Skin epidermis (tissue), 12 donors: ENCODE data around the gene ABCC9.
"Not testable (repeated sequence)": the region's sequence is repeated elsewhere in the genome, so short reads cannot be mapped to it uniquely, and the experiment has no call there.

Experiments used
- H3K27ac ChIP-seq, 21 experiments: fragments of 200-600 bp; sonication (generic) in 11 of 21; one replicate each; pipeline ENCODE4 v1.5.0; 2020; ENCODE audit warnings: mild to moderate bottlenecking in 3 of 21, inconsistent platforms in 2 of 21, moderate library complexity in 2 of 21
- H3K4me3 ChIP-seq, 7 experiments: fragments of 200-600 bp; sonication (generic) in 2 of 7; one replicate each; pipeline ENCODE4 v1.5.0; 2020; ENCODE audit warnings: inconsistent platforms in 2 of 7, mild to moderate bottlenecking in 2 of 7, moderate library complexity in 1 of 7

Gene ABCC9

DNA sequence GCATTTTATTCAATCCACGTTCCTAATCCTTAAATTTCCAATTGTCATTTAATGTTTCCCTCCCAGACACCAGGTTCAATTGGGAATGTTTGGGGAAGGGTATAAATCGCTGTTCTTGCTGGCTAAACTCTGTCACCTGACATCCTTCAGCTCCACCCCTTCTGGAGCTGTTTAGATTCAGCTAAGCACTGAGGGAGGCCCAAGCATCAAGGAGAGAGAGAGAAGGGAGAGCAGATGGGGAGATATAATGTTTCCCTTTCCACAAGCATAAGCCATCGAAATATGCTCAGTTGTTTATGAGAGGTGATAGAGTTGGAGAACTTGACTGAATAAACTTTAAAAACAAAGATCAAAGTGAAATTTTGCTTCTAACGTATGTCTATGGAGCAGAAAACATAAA lies 1.8 kb downstream of the ABCC9 start:
- H3K27ac ChIP-seq, result peak overlapping the region in 4 of 21 experiments; percentile 11 to 79 (median 72)
- peak overlapping the region in 1 of 7 experiments; percentile 34 for H3K4me3 ChIP-seq

GRCh38 chr12:21938879-21939278 lies 2.3 kb downstream of the ABCC9 start:
- H3K4me3 ChIP-seq, result no peak overlapping the region
- H3K27ac ChIP-seq, result peak overlapping the region in 1 of 21 experiments; percentile 74

DNA sequence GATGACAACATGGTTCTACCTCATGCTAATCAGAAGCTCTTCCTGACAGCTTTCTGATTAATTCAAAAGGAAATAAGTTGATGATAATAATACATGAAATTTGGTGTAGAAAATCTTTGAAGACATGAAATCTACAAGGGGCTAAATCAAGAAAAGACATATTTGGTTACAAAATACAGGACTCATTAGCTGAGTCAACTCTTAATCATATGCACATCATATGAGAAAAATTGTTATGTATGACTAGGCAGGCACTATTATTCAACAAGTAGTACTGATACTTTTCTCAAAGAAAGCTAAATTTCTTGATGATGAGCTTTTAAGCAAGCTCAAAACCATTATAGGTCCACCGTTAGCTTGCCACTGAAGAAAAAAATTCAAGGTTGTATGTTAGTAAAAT lies 7.1 kb downstream of the ABCC9 start:
- Histone ChIP-seq H3K4me3 (no peak overlapping the region), H3K27ac (peak overlapping the region in 1 of 21 experiments; percentile 3)

GRCh38 chr12:21933656-21934055 lies 7.6 kb downstream of the ABCC9 start:
- Histone ChIP-seq H3K27ac (peak overlapping the region in 1 of 21 experiments; percentile 3), H3K4me3 (no peak overlapping the region)

- H3K27ac ChIP-seq, H3K4me3 ChIP-seq: not testable (repeated sequence)
Measured at GRCh38 chr12:21929972-21930371, 11.3 kb downstream of the ABCC9 start.

GRCh38 chr12:21925296-21925913 lies 15.8 kb downstream of the ABCC9 start:
- Histone ChIP-seq H3K4me3 (no peak overlapping the region), H3K27ac (no peak overlapping the region)

DNA sequence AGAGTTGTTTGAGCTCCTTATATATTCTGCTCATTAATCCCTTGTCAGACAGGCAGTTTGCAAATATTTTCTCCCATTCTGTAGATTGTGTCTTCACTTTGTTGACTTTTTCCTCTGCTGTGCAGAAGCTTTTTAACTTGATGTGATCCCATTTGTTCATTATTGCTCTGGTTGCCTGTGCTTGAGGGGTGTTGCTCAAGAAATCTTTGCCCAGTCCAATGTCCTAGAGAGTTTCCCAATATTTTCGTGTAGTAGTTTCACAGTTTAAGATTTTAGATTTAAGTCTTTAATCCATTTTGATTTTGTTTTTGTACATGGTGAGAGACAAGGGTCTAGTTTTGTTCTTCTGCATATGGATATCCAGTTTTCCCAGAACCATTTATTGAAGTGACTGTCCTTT lies 19.8 kb downstream of the ABCC9 start:
- Histone ChIP-seq H3K27ac (no peak overlapping the region), H3K4me3 (no peak overlapping the region)

DNA sequence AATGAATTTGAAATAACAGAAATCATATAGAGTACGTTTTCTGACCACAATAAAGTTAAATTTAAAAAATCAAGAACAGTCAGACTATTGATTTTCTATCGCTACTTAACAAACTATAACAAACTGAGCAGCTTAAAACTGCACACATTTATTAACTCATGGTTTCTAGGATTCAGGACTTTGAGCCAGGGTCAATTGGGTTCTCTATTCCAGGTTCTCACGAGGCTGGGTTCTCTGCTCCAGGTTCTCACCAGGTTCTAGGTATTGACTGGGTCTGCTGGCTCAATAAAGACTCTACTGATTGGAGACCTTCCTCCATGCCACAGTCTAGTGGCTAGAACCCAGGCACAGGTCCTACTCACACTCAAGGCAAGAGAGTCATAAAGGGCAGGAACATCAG lies 22.8 kb downstream of the ABCC9 start:
- Histone ChIP-seq H3K4me3 (no peak overlapping the region), H3K27ac (no peak overlapping the region)

DNA sequence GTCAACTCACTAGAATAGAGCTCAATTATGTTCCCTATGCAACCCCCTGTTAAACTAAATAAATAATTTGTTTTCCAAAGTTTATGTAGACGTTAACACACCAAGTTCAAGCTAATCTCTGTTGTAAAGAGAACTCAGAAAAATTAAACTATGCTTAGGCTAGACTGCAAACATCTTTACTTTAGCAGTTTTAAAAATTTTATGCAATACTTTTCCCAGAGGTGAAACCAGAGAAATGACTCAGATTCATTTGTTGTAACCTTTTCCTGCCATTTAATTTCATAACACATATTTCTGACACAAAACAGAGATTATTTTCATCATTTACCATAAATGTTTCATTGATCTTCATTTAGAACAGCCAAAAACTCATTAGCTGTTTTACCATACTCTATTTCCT lies 27.4 kb downstream of the ABCC9 start:
- H3K27ac ChIP-seq, result no peak overlapping the region
- H3K4me3 ChIP-seq, result no peak overlapping the region

DNA sequence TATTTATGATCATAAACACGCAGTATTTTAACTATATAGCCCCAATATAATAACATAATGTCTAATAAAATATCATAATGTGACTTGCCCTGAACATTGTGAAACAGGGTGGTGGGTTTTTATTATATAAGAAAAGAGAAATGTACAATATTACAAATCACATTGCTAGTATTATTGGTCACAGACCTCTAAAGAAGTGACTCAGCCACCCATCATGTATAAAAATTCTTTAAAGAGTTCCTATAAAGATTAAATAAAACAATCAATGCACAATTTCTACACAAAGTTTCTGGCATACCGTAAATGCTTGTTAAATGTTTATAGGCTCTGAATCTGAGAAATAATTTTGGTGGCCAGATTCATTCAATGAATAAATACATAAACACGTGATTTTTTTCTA lies 28.9 kb downstream of the ABCC9 start:
- no peak overlapping the region for H3K4me3 ChIP-seq

DNA sequence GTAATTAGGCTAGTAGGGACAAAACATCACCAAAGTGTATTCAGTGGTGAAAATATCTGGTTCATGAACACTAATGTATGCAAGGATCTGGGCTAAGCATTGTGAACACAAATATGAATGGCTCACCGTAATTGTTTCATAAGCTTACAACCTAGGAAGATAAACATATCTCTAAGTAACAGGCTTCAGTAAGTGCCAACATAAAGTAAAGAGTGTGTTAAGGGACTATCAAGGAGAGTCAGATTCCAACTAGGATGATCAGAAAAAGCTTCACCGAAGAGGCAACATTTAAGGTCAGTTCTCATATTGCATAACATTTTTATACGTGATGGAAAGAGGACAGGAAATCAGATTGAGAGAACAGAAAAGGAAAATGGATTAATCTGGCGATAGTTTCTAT lies 29.4 kb downstream of the ABCC9 start:
- no peak overlapping the region for H3K4me3 ChIP-seq
- H3K27ac ChIP-seq, result no peak overlapping the region

More for the DNA sequence above, 28.9 kb downstream of the ABCC9 start:
- no peak overlapping the region for H3K27ac ChIP-seq

DNA sequence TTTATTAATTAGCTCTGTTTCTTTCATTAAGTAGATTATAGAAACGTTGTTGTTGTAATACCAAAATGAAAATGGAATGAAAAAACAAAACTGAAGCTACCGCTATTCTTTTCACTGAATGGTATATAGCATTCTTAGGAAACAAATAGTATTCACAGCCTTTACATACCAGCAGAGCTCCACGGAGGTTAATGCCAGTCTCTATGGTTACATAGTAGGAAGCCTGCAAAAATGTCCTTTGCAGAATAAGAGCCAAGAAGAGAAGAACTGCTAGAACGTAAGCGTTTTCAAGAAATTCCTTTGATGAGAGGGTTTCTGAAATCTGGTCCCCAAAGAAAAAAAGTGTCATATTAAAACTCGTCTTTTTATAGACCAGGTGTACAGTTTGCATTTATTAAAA lies 30.6 kb downstream of the ABCC9 start:
- H3K4me3 ChIP-seq, result no peak overlapping the region
- no peak overlapping the region for H3K27ac ChIP-seq

GRCh38 chr12:21907948-21908837 lies 33.0 kb downstream of the ABCC9 start:
- Histone ChIP-seq H3K27ac (no peak overlapping the region), H3K4me3 (no peak overlapping the region)

DNA sequence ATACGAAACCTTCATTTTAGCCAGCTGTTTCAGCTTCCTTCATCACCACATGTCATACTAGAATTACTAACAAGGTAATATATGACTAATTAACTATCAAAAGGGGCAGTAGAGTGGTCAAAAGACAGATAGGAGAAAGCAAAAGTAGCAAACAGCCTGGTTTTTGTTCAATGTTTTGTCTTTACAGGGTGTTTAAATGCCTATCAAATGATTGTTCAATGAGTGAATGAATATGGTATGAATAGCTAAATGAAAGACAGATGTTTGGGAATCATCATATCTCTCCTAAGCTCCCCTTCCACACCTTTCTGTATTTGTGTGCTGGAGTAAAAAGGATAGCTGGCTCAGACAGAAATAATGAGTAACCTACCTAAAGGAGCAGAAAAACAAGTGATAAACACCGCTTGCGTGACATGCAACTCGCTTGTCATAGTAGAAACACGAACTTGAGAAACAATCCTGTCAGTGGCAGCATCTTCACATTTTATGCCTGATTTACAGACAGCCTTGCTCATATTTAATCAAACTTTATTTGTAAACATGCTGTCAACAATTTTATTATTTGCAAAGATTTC lies 34.2 kb downstream of the ABCC9 start:
- Histone ChIP-seq H3K4me3 (no peak overlapping the region), H3K27ac (peak overlapping the region in 1 of 21 experiments; percentile 38)

GRCh38 chr12:21899532-21899931 lies 41.7 kb downstream of the ABCC9 start:
- H3K27ac ChIP-seq, H3K4me3 ChIP-seq: not testable (repeated sequence)

DNA sequence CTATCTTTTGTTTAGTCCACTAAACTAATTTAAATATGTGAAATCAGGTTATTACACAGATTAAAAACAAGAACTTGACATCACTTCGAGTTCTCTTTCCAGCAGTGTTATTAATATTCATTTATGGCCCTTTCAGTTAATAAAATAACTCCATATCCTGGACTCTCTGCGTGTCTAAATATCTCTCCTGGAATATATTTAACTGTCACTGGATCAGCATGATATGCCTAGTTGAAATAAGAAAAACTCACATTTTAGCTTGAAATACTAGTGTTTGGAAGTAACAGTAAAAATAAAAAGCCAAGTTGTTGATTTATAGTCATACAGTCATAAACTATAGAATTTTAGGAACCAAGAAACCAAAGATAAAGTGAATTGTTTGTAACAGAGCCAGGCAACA lies 45.6 kb downstream of the ABCC9 start:
- H3K27ac ChIP-seq, result no peak overlapping the region
- H3K4me3 ChIP-seq, result no peak overlapping the region

DNA sequence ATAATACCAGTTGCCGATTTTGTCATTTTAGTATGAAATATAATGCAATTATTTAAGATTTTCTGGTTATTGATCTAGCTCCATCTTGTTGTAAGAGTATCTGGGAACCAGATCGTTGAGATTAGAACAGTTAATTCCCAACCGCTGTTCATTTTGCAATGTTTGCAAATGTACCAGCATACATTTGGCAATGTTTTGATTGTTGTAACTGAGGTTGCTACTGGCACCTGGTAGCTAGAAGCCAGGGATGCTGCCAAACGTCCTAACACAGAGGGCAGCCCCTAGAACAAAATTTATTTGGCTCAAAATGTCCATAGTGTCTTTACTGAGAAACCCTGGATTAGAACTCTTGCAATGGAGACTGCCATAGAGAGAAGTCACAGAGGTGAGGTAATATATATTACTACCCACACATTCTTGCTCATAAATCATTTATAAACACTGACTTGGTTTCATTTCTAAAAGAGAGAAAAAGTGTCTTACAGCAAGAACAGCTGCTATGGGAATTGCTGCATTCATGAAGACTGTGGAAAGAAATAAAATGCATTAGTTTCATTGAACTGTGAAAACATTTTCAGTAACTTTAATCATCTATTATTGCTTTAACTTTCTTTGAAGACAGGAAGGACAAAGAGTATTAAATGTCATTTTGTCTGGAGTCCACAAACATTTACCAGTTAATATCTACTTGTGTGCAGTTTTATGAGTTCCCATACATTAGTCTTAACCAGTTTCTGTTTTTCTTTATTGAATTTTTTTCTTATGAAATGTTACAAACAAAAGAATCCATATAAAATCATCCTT lies 46.2 kb downstream of the ABCC9 start:
- no peak overlapping the region for H3K27ac ChIP-seq

GRCh38 chr12:21893924-21894323 lies 47.3 kb downstream of the ABCC9 start:
- Histone ChIP-seq H3K4me3 (no peak overlapping the region), H3K27ac (no peak overlapping the region)

More for the DNA sequence above, 46.2 kb downstream of the ABCC9 start:
- H3K4me3 ChIP-seq, result no peak overlapping the region

GRCh38 chr12:21892341-21892740 lies 48.9 kb downstream of the ABCC9 start:
- H3K27ac ChIP-seq, result peak overlapping the region in 1 of 21 experiments; percentile 0
- H3K4me3 ChIP-seq, result no peak overlapping the region

GRCh38 chr12:21891751-21892217 lies 49.4 kb downstream of the ABCC9 start:
- peak overlapping the region in 2 of 21 experiments; percentile 0 to 10 for H3K27ac ChIP-seq
- no peak overlapping the region for H3K4me3 ChIP-seq
